MM.1S (cell line): Measurements from ENCODE around the gene NDFIP1.

Source experiments
- DNase-seq: peaks from one replicate; pipeline ENCODE4 v3.0.0-alpha.2; 2015
- H2AFZ ChIP-seq: fragments of 300-600 bp; sonication (generic); 2 replicates; pipeline ENCODE4 v1.6.0; 2016; ENCODE audit warnings: antibody characterized with exemption, low read length
- H3F3A ChIP-seq: fragments of 300-600 bp; sonication (generic); 2 replicates; pipeline ENCODE4 v1.6.1; 2016; ENCODE audit warnings: mild to moderate bottlenecking, antibody characterized with exemption, low read length, moderate library complexity, mixed read lengths; ENCODE audit not compliant: insufficient read depth
- H3K27ac ChIP-seq: fragments of 300-600 bp; sonication (generic); 2 replicates; pipeline ENCODE4 v1.5.1; 2016; ENCODE audit warnings: mild to moderate bottlenecking, low read length
- H3K27me3 ChIP-seq: fragments of 300-600 bp; sonication (generic); replicated peaks from 2 replicates; pipeline ENCODE4 v1.6.0; 2016; ENCODE audit warnings: low read length; ENCODE audit not compliant: insufficient read depth
- H3K36me3 ChIP-seq: fragments of 300-600 bp; sonication (generic); replicated peaks from 2 replicates; pipeline ENCODE4 v1.6.1; 2016; ENCODE audit warnings: mild to moderate bottlenecking, low read length, mixed read lengths; ENCODE audit not compliant: insufficient read depth
- H3K4me1 ChIP-seq: fragments of 300-600 bp; sonication (generic); 2 replicates; pipeline ENCODE4 v1.6.1; 2016; ENCODE audit warnings: low read length, mixed read lengths
- H3K4me2 ChIP-seq: fragments of 300-600 bp; sonication (generic); 2 replicates; pipeline ENCODE4 v1.6.0; 2016; ENCODE audit warnings: low read depth, low read length
- H3K4me3 ChIP-seq: fragments of 300-600 bp; sonication (generic); 2 replicates; pipeline ENCODE4 v1.5.1; 2016; ENCODE audit warnings: low read length, mixed read lengths
- H3K79me2 ChIP-seq: fragments of 300-600 bp; sonication (generic); 2 replicates; pipeline ENCODE4 v1.6.1; 2016; ENCODE audit warnings: mixed run types, low read length, mixed read lengths
- H3K9ac ChIP-seq: fragments of 300-600 bp; sonication (generic); 2 replicates; pipeline ENCODE4 v1.6.1; 2016; ENCODE audit warnings: low read length, mixed read lengths
- H3K9me2 ChIP-seq: fragments of 300-600 bp; sonication (generic); replicated peaks from 2 replicates; pipeline ENCODE4 v1.6.1; 2016; ENCODE audit warnings: mild to moderate bottlenecking, low read length, mixed read lengths; ENCODE audit not compliant: insufficient read depth
- H3K9me3 ChIP-seq: fragments of 300-600 bp; sonication (generic); replicated peaks from 2 replicates; pipeline ENCODE4 v1.6.1; 2016; ENCODE audit warnings: mild to moderate bottlenecking, low read length, mixed read lengths; ENCODE audit not compliant: insufficient read depth
- H4K20me1 ChIP-seq: fragments of 300-600 bp; sonication (generic); 2 replicates; pipeline ENCODE4 v1.6.1; 2016; ENCODE audit warnings: mild to moderate bottlenecking, low read length, moderate library complexity, mixed read lengths; ENCODE audit not compliant: insufficient read depth
- CTCF ChIP-seq: fragments of 300-600 bp; sonication (generic); IDR thresholded peaks from 2 replicates; pipeline ENCODE4 v1.5.1; 2016; ENCODE audit warnings: antibody characterized with exemption, low read length, mixed read lengths
- EZH2 ChIP-seq: fragments of 300-600 bp; sonication (generic); optimal IDR thresholded peaks from 2 replicates; pipeline ENCODE3; 2017; ENCODE audit warnings: low read depth, mild to moderate bottlenecking, antibody characterized with exemption, low read length, mixed read lengths
- EZH2phosphoT487 ChIP-seq: fragments of 300-600 bp; sonication (generic); IDR thresholded peaks from 2 replicates; pipeline ENCODE4 v1.6.1; 2018; ENCODE audit warnings: antibody characterized with exemption, low read length

Gene NDFIP1

GRCh38 chr5:142080248-142080647 is 28.3 kb upstream of the NDFIP1 start:
- no peak for DNase-seq
- no peaks in the 10 kb centered on the region for H4K20me1 ChIP-seq
- H3K4me3 ChIP-seq: no peak overlapping the region
- H3K79me2 ChIP-seq: no peaks in the 10 kb centered on the region
- H3K27me3 ChIP-seq: no peaks in the 10 kb centered on the region
- no peaks in the 10 kb centered on the region for H3K9me3 ChIP-seq
- TF ChIP-seq CTCF (no peak), EZH2phosphoT487 (no peak)
- no peak overlapping the region for H2AFZ ChIP-seq
- no peak overlapping the region for H3K4me2 ChIP-seq
- no peaks in the 10 kb centered on the region for H3K9me2 ChIP-seq
- no peak overlapping the region for H3K9ac ChIP-seq
- no peak overlapping the region for H3K27ac ChIP-seq
- no peaks in the 10 kb centered on the region for H3K4me1 ChIP-seq
- H3F3A ChIP-seq: no peaks in the 10 kb centered on the region
- no peaks in the 10 kb centered on the region for H3K36me3 ChIP-seq

GRCh38 chr5:142082182-142082781 is 26.3 kb upstream of the NDFIP1 start:
- no peaks in the 10 kb centered on the region for H3K27me3 ChIP-seq
- no peak for DNase-seq
- no peak overlapping the region for H3K27ac ChIP-seq
- no peak overlapping the region for H3K4me2 ChIP-seq
- no peaks in the 10 kb centered on the region for H3K9me2 ChIP-seq
- no peak overlapping the region for H3K4me3 ChIP-seq
- no peaks in the 10 kb centered on the region for H3K9me3 ChIP-seq
- no peaks in the 10 kb centered on the region for H3F3A ChIP-seq
- H3K4me1 ChIP-seq: no peaks in the 10 kb centered on the region
- TF ChIP-seq CTCF (no peak), EZH2 (no peak), EZH2phosphoT487 (no peak)
- H2AFZ ChIP-seq: no peak overlapping the region
- no peaks in the 10 kb centered on the region for H4K20me1 ChIP-seq
- H3K36me3 ChIP-seq: no peaks in the 10 kb centered on the region
- H3K79me2 ChIP-seq: no peaks in the 10 kb centered on the region
- no peak overlapping the region for H3K9ac ChIP-seq

- Histone ChIP-seq H2AFZ (no peak overlapping the region), H3K4me3 (no peak overlapping the region), H3F3A (no peaks in the 10 kb centered on the region), H3K27ac (no peak overlapping the region), H4K20me1 (no peaks in the 10 kb centered on the region), H3K36me3 (no peaks in the 10 kb centered on the region), H3K4me2 (no peak overlapping the region), H3K27me3 (no peaks in the 10 kb centered on the region), H3K4me1 (no peaks in the 10 kb centered on the region), H3K9ac (no peak overlapping the region), H3K9me2 (no peaks in the 10 kb centered on the region), H3K79me2 (no peaks in the 10 kb centered on the region), H3K9me3 (no peaks in the 10 kb centered on the region)
- no peak for DNase-seq
- TF ChIP-seq CTCF (no peak), EZH2phosphoT487 (no peak), EZH2 (no peak)
Observed at GRCh38 chr5:142086229-142086628, 22.4 kb upstream of the NDFIP1 start.
